Prostate gland (tissue), 2 donors: Measurements from ENCODE around the gene GSE1. TPM values are rescaled to one million over a fixed set of nuclear protein-coding genes. Genes with fewer than 3 reads are reported as not detected.

Experiments used
- DNase-seq: peaks from one replicate; pipeline ENCODE4 v3.0.0-alpha.2; 2019; ENCODE audit warnings: low spot score
- H3K27ac ChIP-seq, 2 donors: fragments of 200-600 bp; sonication (generic); 2 replicates each; pipeline ENCODE4 v1.5.1; 2017 to 2019
- H3K27me3 ChIP-seq: fragments of 200-600 bp; sonication (generic); replicated peaks from 2 replicates; pipeline ENCODE4 v1.5.1; 2019; ENCODE audit not compliant: insufficient read depth
- H3K36me3 ChIP-seq, 2 donors: fragments of 200-600 bp; sonication (generic); 1 replicate in 1 of 2; 2 replicates in 1 of 2; pipeline versions ENCODE4 v1.5.1 to v1.8.1; 2017 to 2019
- H3K4me1 ChIP-seq: fragments of 200-600 bp; sonication (generic); replicated peaks from 2 replicates; pipeline ENCODE4 v1.5.1; 2019
- H3K4me3 ChIP-seq, 2 donors: fragments of 200-600 bp; sonication (generic); 2 replicates each; pipeline ENCODE4 v1.5.1; 2017 to 2019
- H3K9me3 ChIP-seq: fragments of 200-600 bp; sonication (generic); 2 replicates; pipeline ENCODE4 v1.5.1; 2017
- POLR2A ChIP-seq: fragments of 450-650 bp; IDR thresholded peaks from one replicate; pipeline ENCODE4 v1.6.1; 2016; ENCODE audit warnings: antibody characterized with exemption, mild to moderate bottlenecking
- POLR2AphosphoS5 ChIP-seq: sonication (generic); formaldehyde crosslinking; IDR thresholded peaks from one replicate; pipeline ENCODE4 v1.6.1; 2017; ENCODE audit warnings: antibody characterized with exemption
- WGBS: methylation state at CpG from one replicate; pipeline ENCODE4 v1.1.5; 2018; 5-methylcytosine and 5-hydroxymethylcytosine counted together
- intact Hi-C: fragments of 100-400 bp; cut with DNase I; formaldehyde crosslinking; loops from one replicate; pipeline ENCODE4 v1.14.2; 2022
- total RNA-seq, 2 donors: library from RNA; depleted of rRNA; stranded (reverse); fragments of >200 nt; gene quantifications; one replicate each; pipeline ENCODE4 v1.1.0, GENCODE V29; 2016
- TF ChIP-seq, protein P1 (sequence below), 4 experiments: fragments of 200-600 bp in 2 of 4; fragments of 450-650 bp in 2 of 4; sonication (generic) in 2 of 4; IDR thresholded peaks; 1 replicate in 3 of 4; 2 replicates in 1 of 4; pipeline ENCODE4 v1.5.1; 2016 to 2019; ENCODE audit warnings: antibody characterized with exemption in 4 of 4, mild to moderate bottlenecking in 2 of 4, moderate library complexity in 2 of 4

The GSE1 gene
- total RNA-seq, 2 donors from 2014 or later: 41.4 to 146 TPM

DNA sequence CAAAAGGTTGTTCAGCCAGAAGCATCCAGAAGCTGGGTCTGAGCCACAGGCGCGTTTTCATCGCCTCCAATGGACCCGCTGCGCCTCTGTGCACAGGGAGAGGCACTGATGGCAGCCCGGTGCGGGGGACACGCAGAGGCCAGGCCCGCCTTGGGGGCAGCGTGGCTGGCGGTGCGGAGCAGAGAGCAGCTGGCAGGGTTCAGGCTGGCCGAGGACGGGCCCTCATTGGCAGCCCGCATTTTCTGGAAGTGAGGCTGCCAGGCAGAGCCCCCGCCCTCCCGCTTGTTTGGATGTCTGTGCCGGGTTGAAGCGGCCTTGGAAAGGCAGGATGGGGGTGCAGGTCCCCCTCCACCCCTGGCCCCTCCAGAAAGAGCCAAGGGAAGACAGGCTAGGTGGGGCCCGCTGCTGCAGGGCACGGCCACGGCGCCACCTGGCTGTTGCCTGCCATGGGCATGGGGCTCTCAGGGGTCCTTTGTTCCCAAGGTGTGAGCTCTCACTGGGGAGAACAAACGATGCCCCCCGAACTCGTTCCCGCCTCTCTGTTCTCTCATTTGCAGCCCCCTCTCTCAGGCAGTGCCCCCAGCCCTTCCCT lies 18.8 kb downstream of the GSE1 start:
- Histone ChIP-seq H3K9me3 (no peaks in the 10 kb centered on the region), H3K4me1 (peaks cover 10% of the 10 kb centered on the region), H3K27me3 (no peaks in the 10 kb centered on the region), H3K27ac (no peak overlapping the region), H3K36me3 (no peaks in the 10 kb centered on the region), H3K4me3 (no peak overlapping the region)
- DNase-seq: no peak
- TF ChIP-seq POLR2A (no peak), POLR2AphosphoS5 (no peak)
- TF ChIP-seq, protein P1, sequence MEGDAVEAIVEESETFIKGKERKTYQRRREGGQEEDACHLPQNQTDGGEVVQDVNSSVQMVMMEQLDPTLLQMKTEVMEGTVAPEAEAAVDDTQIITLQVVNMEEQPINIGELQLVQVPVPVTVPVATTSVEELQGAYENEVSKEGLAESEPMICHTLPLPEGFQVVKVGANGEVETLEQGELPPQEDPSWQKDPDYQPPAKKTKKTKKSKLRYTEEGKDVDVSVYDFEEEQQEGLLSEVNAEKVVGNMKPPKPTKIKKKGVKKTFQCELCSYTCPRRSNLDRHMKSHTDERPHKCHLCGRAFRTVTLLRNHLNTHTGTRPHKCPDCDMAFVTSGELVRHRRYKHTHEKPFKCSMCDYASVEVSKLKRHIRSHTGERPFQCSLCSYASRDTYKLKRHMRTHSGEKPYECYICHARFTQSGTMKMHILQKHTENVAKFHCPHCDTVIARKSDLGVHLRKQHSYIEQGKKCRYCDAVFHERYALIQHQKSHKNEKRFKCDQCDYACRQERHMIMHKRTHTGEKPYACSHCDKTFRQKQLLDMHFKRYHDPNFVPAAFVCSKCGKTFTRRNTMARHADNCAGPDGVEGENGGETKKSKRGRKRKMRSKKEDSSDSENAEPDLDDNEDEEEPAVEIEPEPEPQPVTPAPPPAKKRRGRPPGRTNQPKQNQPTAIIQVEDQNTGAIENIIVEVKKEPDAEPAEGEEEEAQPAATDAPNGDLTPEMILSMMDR (IDR thresholded peaks at IDR 0.05): no peak
- intact Hi-C loops: no loop called here
- 71% methylated on average over 27 of the region's 27 CpGs for WGBS

DNA sequence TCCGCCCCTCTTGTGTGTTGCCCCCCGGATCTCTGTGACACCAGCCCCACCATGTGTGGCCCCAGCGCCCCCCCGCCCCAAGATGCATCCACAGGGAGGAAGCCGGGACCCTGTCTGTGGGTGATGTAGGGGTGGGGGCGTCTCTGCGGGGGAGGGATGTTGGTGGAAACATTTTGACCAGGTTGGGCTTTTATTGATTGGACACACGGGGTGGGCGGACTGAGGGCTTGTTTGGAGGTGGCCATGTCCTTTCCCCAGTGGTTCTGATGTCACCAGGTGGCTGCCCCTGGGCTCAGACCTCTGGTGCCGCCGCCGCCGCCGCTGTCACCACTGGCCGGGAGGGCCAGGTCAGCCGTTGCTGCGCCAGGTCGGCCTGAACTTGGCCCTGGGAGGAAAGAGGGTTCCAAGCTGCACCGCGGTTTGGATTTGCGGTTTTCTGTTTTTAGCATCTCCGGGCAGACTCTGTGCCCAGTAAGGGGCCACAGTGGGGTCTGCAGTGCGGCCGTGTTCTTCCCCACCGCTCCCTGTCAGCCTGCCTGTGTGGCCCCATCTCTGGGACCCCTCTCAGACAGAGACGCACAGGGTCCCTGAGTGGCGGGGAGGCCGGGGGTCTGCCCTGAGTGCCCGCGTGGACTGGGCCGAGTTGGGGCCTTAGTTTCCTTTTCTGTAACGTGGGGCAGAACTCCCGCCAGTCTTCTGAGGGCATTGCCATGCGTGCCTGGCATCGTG lies 19.8 kb downstream of the GSE1 start:
- Histone ChIP-seq H3K36me3 (no peaks in the 10 kb centered on the region), H3K9me3 (no peaks in the 10 kb centered on the region), H3K4me1 (peaks cover 11% of the 10 kb centered on the region), H3K4me3 (no peak overlapping the region), H3K27me3 (no peaks in the 10 kb centered on the region), H3K27ac (no peak overlapping the region)
- intact Hi-C loops: no loop called here
- no peak for DNase-seq
- no peak for TF ChIP-seq POLR2A
- TF ChIP-seq POLR2AphosphoS5: no peak
- TF ChIP-seq, protein P1 (IDR thresholded peaks at IDR 0.05): no peak
- WGBS: 91% methylated on average over 31 of the region's 35 CpGs

DNA sequence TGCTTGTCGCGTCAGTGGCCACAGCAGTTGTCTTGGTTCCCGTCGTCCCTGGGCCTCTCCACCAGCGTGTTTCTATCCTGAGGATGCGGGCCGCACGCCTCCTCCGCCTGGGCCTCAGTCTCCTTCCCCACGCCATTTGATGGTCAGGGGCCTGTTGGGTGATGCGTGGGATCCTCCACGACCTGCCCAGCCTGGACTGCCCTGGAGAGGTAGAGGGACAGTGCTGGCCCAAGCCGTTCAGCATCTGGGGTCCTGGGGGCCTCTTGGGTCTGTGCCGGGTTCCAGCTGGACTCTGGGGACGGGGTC lies 20.3 kb downstream of the GSE1 start:
- no peaks in the 10 kb centered on the region for H3K36me3 ChIP-seq
- no peaks in the 10 kb centered on the region for H3K9me3 ChIP-seq
- peaks cover 16% of the 10 kb centered on the region for H3K4me1 ChIP-seq
- intact Hi-C loops: no loop called here
- H3K4me3 ChIP-seq: no peak overlapping the region
- no peaks in the 10 kb centered on the region for H3K27me3 ChIP-seq
- no peak overlapping the region for H3K27ac ChIP-seq
- TF ChIP-seq POLR2A (no peak), POLR2AphosphoS5 (no peak)
- TF ChIP-seq, protein P1 (IDR thresholded peaks at IDR 0.05): no peak
- DNase-seq: no peak
- WGBS: 95% methylated on average over 15 of the region's 15 CpGs

DNA sequence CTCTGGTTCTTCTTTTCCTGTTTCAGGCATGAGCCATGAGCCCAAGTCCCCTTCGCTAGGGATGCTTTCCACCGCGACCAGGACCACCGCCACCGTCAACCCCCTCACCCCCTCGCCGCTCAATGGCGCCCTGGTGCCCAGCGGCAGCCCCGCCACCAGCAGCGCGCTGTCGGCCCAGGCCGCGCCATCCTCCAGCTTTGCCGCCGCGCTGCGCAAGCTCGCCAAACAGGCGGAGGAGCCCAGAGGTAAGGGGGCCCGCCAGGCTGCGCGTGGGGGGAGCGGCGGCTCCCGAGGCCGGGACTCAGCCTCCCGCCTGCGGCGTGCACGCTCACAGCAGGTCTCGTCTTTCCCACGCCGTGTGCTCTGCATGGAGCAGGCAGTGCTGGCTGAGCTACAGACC lies 20.8 kb downstream of the GSE1 start:
- intact Hi-C loops: no loop called here
- TF ChIP-seq POLR2AphosphoS5: no peak
- TF ChIP-seq POLR2A: no peak
- TF ChIP-seq, protein P1 (IDR thresholded peaks at IDR 0.05): no peak
- 93% methylated on average over 35 of the region's 35 CpGs for WGBS
- Histone ChIP-seq H3K4me1 (peaks cover 21% of the 10 kb centered on the region), H3K27ac (no peak overlapping the region), H3K4me3 (no peak overlapping the region), H3K27me3 (no peaks in the 10 kb centered on the region), H3K9me3 (no peaks in the 10 kb centered on the region), H3K36me3 (no peaks in the 10 kb centered on the region)
- DNase-seq: no peak
